Activated T-cell treated with anti-CD3 and anti-CD28 coated beads for 48 hours (primary cell): ENCODE results near the gene CBX2.

Experiments used
- DNase-seq: peaks from one replicate; pipeline ENCODE4 v3.0.0-alpha.2; 2020; ENCODE audit warnings: low read depth

CBX2 gene

DNA sequence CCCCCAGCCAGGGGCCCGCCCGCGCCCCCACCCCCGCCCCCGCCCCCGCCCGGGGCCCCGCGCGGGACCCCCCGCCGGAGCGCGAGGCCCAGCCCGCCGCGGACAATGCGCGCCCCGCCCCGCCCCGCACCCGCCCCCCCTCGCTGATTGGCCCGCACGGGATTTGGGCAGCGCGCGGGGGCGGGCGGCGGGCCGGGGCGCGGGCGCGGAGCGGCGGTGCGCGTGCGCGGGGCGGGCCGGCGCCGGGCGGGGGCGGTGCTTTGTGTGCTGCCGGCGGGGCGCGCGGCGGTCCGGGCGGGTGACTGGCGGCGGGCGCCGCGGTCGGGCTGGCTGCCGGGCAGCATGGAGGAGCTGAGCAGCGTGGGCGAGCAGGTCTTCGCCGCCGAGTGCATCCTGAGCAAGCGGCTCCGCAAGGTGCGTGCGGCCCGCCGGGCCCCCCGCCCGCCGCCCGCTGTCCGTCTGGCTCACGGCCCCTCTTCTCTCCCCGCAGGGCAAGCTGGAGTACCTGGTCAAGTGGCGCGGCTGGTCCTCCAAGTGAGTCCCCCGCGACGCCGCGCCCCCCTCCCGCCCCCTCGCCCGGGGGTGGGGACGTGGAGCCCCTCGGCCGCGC lies at the start of gene CBX2:
Gene CBX2 (plus strand): TSS at position 255 of the 610 bp plus-strand sequence. CDS start 88 bp downstream, at position 343.
- peak; percentile 85 for DNase-seq

DNA sequence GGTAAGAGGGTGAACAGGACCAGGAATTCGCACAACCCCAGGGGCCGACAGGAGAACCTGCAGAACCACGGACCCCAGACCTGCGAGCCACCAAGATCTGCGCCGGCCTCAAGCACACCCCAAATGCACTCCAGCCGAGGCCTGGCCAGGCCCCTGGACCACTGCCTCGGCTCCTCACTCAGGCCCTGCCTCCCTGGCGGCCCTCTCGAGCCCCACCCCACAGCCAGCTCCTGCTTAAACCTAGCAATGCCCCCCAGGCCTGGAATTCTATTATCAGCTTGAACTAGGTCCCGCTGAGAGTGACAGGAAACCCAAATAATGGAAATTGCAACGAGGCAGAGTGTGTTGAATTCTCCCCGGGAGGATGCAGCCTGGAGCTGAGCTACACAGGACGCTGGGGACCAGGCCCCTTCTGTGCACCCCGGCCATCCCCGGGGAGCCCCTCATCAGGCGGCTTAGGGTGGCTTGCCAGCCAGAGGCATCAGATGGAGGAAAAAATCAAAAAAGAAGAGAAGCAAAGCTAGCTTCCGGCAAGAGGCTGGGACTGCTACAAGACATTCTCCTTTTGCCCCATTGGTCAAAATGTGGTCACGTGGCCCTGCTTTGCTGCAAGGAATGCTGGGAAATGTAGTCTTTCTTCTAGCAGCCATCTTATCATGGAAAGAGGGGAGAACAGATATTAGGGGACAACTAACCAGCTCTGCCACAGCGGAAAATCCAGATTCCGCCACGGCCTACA lies 49.6 kb upstream of the CBX2 start:
- DNase-seq = peak; percentile 73

DNA sequence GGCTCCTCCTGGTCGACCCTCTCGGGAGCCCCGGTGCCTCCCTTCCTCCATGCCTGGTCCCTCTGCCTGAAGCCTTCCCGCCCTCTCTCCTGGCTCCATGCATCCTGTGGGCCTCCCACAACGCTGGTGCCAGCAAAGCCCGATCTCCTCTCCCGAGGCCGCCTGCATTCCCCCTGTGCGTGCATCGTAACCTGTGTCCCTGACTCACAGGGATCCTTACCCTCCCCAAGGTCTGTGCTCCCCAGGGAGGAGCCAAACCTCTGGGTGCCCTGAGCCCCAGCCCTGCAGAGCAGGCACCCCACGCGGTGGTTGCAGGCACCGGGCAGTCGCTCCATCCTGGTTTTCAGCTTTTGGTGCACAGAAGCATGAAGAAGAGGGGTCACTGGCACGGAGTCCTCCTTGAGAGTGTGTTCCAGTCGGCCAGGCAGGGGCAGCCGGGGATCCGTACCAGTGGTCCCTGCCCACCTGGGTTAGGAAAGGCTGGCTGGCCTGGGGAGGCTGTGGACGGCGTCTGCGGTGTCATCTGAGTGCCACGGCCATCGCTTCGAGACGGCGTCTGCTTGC lies 49.0 kb upstream of the CBX2 start:
- DNase-seq = no peak

DNA sequence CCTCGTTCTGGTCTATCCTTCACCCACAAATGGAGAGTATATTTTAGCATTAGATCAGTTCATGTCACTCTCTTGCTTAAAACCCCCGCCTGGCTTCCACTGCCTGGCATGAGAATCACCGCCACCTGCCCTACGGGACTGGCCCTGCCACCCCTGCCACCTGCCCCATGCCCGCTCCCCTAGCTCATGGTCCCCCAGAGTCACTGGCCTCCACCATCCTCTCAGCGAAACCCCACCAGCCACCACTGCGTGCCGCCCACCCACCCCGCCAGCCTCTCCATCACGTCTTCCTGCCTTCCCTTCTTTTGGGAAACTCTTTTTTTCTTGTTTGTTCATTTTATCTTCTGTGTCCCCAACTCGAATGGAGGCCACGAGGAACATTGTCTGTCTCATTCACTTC lies 48.2 kb upstream of the CBX2 start:
- DNase-seq = no peak

DNA sequence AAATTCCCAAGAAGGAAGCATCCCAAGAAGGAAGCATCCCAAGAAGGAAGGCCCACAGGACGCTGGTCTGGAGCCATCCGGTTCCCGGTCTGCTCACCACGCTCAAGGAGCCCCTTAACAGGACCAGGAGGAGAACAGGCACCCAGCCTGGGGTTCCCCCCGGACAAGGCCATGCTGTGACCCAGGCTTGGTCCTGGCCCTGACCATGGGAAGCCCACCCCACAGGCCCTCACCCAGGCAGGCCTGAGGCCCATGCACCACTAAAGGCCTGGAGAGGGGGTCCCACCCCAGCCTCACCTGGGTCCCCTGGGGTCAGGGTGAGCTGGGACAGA lies 47.5 kb upstream of the CBX2 start:
- no peak for DNase-seq

DNA sequence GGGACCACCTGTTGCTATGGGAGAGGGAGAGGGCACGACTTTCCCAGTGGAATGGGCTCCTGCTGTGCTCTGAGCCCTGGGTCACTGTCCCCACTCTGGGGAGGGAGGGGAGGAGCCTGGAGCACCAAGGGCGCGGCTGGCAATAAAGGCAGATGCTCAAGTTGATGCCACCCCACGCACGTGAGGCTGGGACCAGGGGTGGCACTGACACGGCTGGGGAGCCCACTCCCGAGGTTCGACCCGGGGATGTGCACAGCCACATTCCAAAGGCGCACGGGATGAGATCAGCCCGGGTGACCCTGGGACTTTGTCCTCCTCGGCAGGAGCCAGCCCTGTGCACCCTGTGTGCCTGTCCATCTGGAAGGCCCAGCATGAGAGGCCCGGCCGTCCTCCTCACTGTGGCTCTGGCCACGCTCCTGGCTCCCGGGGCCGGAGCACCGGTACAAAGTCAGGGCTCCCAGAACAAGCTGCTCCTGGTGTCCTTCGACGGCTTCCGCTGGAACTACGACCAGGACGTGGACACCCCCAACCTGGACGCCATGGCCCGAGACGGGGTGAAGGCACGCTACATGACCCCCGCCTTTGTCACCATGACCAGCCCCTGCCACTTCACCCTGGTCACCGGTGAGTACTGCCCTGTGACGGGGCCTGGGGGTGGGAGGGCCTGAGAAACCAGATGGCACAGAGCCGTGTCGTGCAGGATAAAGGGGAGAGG lies 47.0 kb upstream of the CBX2 start, which contains the start of gene ENPP7:
Gene ENPP7 (plus strand): TSS at position 175 of the 715 bp plus-strand sequence. CDS start 197 bp downstream, at position 372.
- DNase-seq = no peak

DNA sequence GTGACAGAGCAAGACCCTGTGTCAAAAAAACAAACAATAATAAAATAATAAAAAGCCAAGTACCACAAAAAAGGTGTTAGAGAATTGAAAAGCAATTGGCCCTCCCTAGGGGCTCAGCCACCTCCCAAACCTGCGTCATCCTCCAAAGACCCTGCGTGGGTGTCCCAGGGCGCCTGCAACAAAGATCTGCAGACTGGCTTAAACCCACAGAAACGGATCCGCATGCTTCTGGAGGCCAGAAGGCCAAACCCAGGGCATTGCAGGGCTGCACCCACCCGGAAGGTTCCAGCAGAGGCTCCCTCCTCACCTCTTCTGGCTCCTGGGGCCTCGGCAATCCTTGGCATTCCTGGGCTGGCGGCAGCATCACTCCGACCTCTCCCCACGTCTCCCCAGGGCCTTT lies 45.7 kb upstream of the CBX2 start:
- no peak for DNase-seq

DNA sequence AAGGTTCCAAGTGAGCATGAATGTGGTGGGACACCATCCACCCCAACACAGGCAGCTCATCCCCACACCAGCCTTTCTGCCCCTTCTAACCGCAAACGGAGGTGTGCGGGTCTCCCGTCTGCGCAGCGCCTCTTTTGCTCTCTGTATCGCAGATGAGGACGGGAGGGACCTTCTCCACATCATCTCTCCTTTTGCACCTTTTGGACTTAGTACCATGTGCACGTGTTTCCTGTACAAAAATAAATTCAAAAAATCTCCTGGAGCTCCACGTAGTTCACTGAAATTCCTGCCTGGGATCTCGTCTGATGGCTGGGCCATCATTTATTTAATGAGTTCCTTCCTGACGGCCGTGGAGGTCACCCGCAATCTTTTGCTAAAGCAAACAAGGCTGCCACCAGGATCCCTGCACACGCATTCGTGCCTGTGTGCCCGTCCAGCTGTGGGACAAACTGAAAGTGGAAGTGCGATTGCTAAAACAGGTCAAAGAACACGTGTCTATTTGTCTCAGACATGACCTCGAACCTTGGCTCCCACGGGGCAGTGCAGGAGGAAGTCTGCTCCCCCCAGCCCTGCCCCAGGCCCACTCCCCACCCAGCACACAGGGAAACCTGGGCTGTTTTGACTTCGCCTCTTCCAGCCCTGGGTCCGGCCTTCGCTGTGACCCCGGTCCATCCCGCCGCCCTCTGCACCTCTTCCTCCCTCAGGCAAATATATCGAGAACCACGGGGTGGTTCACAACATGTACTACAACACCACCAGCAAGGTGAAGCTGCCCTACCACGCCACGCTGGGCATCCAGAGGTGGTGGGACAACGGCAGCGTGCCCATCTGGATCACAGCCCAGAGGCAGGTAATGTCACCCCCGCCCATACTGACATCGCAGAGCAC lies 44.9 kb upstream of the CBX2 start:
- DNase-seq = no peak

DNA sequence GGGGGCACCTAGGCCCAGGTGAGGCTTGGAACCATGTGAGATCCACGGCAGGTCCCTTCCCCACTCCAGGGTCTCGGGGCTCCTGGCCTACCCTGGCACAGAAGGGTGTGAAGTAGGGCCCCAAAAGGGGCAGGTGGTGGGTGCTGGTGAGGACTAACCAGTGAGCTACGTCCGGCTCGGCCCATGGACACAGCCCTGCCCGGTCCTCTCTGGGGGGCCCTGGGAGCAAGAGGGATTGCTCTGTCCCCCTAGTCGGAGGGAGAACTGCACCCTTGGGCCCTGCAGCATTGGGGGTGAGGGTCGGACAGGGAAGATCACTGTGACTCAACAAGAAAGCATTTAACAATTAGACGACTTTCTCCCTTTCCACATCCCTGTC lies 44.3 kb upstream of the CBX2 start:
- no peak for DNase-seq

DNA sequence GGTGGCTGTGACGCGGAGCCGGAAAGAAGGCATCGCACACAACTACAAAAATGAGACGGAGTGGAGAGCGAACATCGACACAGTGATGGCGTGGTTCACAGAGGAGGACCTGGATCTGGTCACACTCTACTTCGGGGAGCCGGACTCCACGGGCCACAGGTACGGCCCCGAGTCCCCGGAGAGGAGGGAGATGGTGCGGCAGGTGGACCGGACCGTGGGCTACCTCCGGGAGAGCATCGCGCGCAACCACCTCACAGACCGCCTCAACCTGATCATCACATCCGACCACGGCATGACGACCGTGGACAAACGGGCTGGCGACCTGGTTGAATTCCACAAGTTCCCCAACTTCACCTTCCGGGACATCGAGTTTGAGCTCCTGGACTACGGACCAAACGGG lies 42.9 kb upstream of the CBX2 start:
- DNase-seq = no peak

DNA sequence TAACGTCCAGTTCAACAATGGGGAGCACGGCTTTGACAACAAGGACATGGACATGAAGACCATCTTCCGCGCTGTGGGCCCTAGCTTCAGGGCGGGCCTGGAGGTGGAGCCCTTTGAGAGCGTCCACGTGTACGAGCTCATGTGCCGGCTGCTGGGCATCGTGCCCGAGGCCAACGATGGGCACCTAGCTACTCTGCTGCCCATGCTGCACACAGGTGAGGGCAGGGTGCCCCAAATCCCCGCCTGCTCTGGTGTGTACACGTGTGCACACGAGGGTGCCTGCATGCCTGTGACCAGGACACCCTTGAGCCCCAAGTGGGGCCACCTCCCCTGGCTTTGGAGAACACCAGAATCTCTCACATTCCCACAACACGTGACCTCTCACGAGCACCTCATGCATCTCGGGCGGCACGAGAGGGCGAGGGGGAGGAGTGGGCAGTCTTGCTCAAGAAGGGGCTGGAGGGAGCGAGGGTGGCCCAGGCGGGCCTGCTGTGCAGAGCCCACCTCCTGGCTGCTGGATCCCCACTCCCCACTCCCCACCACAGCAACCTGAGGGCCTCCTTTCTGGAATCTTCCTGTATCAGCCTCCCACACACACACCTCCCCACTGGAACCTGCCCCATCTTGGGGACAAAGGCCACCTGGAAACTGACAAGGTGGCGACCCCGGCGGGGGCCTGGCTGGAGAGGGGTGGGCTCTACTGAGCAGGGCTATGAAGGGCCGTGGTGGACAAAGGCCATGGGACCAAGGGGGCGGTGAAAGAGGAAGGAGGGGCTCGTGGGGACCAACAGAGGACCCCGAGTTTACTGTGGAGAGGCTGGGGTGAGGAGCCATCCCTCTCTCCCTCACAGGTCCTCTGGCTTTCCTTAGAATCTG lies 40.7 kb upstream of the CBX2 start:
- no peak for DNase-seq

DNA sequence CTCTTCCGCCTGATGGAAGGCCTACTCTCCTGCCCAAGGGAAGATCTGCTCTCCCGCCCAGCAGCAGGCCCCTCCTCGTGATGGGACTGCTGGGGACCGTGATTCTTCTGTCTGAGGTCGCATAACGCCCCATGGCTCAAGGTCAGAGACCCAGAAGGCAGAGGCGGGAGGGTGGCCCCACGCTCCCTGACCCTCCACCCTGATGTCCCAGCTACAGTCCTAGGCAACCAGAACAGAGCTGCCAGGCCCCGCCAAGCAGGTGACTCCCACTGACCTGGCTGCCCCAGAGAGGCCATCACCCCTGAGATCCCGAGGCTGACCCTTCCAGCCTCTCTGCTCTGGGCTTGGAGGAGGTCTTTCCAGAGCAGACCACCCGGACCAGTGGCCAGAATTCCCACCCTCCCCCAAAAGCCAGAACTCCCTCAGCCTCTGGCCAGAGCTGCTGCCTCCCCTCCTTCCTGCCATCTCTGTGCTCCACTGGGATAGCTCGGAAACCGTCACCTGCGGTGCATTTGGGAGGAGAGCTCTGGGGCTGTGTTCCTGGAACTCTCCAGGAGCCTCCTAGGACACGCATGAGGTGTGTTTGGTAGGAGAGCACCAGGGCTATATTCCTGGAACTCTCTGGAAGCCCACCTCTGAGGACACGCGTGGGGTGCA lies 39.9 kb upstream of the CBX2 start:
- no peak for DNase-seq

DNA sequence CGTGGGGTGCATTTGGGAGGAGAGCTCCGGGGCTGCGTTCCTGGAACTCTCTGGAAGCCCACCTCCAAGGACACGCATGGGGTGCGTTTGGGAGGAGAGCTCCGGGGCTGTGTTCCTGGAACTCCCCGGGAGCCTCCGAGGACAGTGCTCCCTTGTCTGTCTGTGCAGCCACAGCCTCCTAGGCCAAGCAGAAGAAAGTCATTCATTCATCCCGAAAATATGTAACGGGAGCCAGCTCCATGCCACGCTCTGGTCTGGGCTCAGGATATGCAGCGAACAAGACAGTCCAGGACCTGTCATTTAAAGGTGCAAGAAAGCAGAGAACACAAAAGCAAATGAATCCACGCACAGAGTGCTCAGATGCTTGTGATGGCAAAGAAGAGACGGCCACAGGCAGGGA lies 39.3 kb upstream of the CBX2 start:
- DNase-seq = no peak

DNA sequence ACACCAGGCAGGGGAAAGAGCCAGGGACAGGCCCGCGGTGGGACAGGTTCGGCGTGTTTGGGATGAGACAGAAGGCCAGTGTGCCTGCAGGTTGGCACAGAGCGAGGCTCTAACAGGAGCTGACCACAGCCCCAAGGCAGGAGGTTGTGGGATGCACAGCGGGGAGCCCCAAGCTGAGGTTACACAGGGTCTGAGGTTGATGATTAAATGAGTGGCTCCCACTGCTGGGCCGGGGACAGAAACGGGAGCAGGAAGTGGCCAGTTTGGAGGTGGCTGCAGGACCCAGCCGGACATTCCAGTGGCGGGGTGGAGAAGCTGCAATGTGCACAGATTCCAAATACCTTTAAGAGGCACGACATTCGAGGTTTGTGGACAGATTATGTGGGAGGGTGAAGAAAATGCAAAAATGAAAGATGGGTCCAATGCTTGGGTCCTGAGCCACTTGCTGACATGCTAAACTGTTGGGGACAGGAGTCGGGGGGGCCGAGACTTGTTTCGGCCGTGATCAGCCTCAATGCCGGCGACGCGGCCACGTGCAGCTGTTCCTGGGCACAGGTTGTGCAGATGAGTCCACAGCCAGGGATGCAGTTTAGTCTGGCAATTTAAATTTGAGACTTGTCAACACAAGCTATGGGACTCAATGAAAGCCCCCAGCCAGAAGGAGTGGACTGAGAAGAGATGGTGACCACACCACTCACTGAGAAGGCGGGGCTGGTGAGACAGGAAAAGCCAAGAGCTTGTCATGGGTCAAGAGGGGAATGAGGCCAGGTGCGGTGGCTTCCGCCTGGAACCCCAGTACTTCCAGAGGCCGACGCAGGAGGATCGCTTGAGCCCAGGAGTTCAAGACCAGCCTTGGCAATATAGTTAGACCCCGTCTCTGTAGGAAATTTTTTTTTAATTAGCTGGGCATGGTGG lies 38.5 kb upstream of the CBX2 start:
- no peak for DNase-seq

DNA sequence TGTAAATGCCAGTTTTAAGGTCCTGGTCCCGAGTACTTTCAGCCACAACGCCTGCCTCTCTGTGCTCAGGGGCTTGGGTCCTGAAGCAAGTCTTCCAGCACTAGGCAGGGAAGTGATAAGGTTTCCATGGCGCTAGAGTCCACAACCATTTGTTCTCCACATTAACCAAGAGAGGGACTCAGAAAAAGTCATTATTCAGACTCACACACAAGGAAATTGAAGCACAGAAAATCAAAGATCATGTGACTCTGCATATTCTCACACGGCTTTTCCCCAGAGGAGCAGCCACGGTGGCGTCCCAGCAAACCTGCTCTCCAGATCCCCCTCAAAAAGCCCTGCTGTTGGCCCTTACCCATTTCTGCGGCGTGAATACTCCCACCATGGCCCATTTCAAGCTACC lies 37.5 kb upstream of the CBX2 start:
- DNase-seq = no peak

DNA sequence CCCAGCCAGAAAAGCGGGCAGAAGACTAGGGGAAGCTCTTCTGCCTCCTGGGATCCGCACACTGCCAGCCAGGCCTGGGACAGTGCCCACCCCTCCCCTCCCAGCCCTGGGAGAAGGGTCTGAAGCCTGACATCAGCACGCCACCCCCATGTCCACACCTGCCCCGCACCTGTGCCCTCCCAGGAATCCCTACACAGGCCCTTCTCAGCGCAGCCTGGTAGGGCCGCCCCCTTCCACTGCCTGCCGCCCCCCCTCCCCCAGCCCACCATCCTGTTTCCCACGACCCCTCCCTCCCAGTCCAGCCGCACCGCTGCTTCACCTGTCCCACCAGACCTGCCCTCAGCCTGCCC lies 36.6 kb upstream of the CBX2 start:
- DNase-seq = no peak

DNA sequence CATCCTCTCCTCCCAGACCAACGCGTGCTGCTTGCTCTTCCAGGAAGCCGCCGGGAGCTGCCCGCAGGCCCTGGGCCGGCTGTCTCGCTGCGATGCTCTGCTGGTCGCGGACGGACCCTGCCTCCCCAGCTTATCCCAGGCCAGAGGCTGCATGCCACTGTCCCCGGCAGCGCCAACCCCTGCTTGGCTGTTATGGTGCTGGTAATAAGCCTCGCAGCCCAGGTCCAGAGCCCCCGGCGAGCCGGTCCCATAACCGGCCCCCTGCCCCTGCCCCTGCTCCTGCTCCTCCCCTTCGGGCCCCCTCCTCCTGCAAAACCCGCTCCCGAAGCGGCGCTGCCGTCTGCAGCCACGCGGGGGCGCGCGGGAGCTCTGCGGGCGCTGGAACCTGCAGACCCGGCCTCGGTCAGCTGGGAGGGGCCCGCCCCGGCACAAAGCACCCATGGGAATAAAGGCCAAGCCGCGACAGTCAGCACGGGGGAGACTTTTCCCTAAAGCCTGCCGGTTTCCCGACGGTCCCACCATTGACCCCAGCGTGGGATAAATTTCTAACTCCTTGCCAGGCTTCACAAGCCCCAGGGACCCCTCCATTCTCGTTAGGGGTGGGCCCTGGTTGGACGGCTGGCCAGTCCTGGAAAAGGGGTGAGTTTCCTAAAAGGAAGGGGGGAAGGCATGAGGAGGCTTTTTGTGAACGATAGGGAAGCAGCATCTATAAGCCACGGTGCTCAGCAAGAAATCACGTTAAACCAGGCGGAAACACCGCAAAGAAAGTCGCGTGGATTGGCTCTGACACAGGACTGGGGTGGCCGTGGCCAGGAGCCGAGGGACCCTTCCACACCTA lies 36.0 kb upstream of the CBX2 start:
- peak; percentile 71 for DNase-seq

DNA sequence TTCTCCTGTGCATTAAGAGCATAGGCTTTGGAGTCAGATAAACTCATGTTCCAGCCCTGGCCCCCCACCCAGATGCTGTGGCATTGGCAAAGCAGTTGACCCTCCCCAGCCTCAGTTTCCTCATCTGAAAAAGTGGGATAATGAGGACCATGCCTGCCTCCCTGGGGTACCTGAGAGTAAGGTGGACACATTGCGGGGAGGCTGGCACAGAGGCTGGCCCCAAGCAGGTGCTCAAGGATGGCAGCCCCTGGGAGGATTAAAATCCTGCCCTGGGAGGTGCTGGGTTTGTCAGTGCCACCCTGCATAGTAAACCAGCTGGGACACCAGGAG lies 35.4 kb upstream of the CBX2 start:
- no peak for DNase-seq
